ENCODE data around the gene TNFRSF6B.

- TF ChIP-seq POLR2A (IDR thresholded peaks at IDR 0.05) (no peak), CTCF (IDR thresholded peaks at IDR 0.05) (no peak), POLR2AphosphoS5 (IDR thresholded peaks at IDR 0.05) (no peak), EP300 (IDR thresholded peaks at IDR 0.05) (no peak)
Observed at GRCh38 chr20:63691711-63692435, 4.6 kb upstream of the TNFRSF6B start.

All from suprapubic skin (tissue), 4 donors.